Vagina (tissue), 2 donors: ENCODE results near the gene CLPTM1.
"Not testable (repeated sequence)": the region's sequence is repeated elsewhere in the genome, so short reads cannot be mapped to it uniquely, and the experiment has no call there.

ENCODE experiments used
- CTCF ChIP-seq, 3 experiments: fragments of 450-650 bp in 2 of 3; fragments of 200-600 bp in 1 of 3; sonication (generic) in 1 of 3; IDR thresholded peaks; one replicate each; pipeline ENCODE4 v1.5.1; 2017 to 2019; ENCODE audit warnings: antibody characterized with exemption in 3 of 3, mild to moderate bottlenecking in 2 of 3, moderate library complexity in 2 of 3
- POLR2AphosphoS5 ChIP-seq, 2 donors: sonication (generic); formaldehyde crosslinking; IDR thresholded peaks; one replicate each; pipeline ENCODE4 v1.9.0; 2017; ENCODE audit warnings: antibody characterized with exemption in 2 of 2, mild to moderate bottlenecking in 2 of 2, low read depth in 1 of 2; ENCODE audit not compliant: insufficient read depth in 1 of 2

GRCh38 chr19:45000665-45001064 lies 45.5 kb downstream of the CLPTM1 start:
- TF ChIP-seq CTCF (IDR thresholded peaks at IDR 0.05): not testable (repeated sequence)
- peak in 1 of 2 donors; percentile 15 for TF ChIP-seq POLR2AphosphoS5 (IDR thresholded peaks at IDR 0.05; ENCODE audit: insufficient read depth in 1 of 2, low read depth in 1 of 2)
